Ishikawa (cell line): Measurements from ENCODE around the gene SLC8B1.

ENCODE experiments used
- CEBPB ChIP-seq: IDR thresholded peaks from 2 replicates; pipeline ENCODE4 v1.6.1; 2012
- EGR1 ChIP-seq: IDR thresholded peaks from 2 replicates; pipeline ENCODE4 v1.6.1; 2012
- EP300 ChIP-seq: IDR thresholded peaks from 2 replicates; pipeline ENCODE4 v1.6.1; 2012; ENCODE audit warnings: borderline replicate concordance
- FOXM1 ChIP-seq: IDR thresholded peaks from 2 replicates; pipeline ENCODE4 v1.6.1; 2012; ENCODE audit warnings: low read depth, borderline replicate concordance
- MAX ChIP-seq: IDR thresholded peaks from 2 replicates; pipeline ENCODE4 v1.6.1; 2012
- RAD21 ChIP-seq: IDR thresholded peaks from 2 replicates; pipeline ENCODE4 v1.6.1; 2012; ENCODE audit warnings: low read depth
- REST ChIP-seq: IDR thresholded peaks from 2 replicates; pipeline ENCODE4 v1.6.1; 2012; ENCODE audit warnings: low read depth, mild to moderate bottlenecking
- TAF1 ChIP-seq: IDR thresholded peaks from 2 replicates; pipeline ENCODE4 v1.6.1; 2012; ENCODE audit warnings: low read depth, mild to moderate bottlenecking
- TCF12 ChIP-seq: IDR thresholded peaks from 2 replicates; pipeline ENCODE4 v1.6.1; 2012; ENCODE audit warnings: low read depth
- TEAD4 ChIP-seq: IDR thresholded peaks from 2 replicates; pipeline ENCODE4 v1.6.1; 2012
- YY1 ChIP-seq: IDR thresholded peaks from 2 replicates; pipeline ENCODE4 v1.6.1; 2012; ENCODE audit warnings: low read depth
- ZBTB7A ChIP-seq: IDR thresholded peaks from 2 replicates; pipeline ENCODE4 v1.6.1; 2012; ENCODE audit warnings: low read depth
- TF ChIP-seq, protein P1 (sequence below): IDR thresholded peaks from 2 replicates; pipeline ENCODE4 v1.6.1; 2012

- no peak for TF ChIP-seq MAX
- no peak for TF ChIP-seq TCF12
- TF ChIP-seq, protein P1, sequence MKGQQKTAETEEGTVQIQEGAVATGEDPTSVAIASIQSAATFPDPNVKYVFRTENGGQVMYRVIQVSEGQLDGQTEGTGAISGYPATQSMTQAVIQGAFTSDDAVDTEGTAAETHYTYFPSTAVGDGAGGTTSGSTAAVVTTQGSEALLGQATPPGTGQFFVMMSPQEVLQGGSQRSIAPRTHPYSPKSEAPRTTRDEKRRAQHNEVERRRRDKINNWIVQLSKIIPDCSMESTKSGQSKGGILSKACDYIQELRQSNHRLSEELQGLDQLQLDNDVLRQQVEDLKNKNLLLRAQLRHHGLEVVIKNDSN: no peak
- no peak for TF ChIP-seq TEAD4
- no peak for TF ChIP-seq FOXM1
- no peak for TF ChIP-seq TAF1
- no peak for TF ChIP-seq EP300
- no peak for TF ChIP-seq EGR1
- no peak for TF ChIP-seq REST
- no peak for TF ChIP-seq ZBTB7A
- no peak for TF ChIP-seq CEBPB
- no peak for TF ChIP-seq YY1
- TF ChIP-seq RAD21: no peak
These were observed 19.6 kb downstream of the SLC8B1 start for GRCh38 chr12:113315358-113315757.
